NCI-H524 (cell line): ENCODE measurements around the gene APBA2.
"Not testable (repeated sequence)": the region's sequence is repeated elsewhere in the genome, so short reads cannot be mapped to it uniquely, and the experiment has no call there.

Experiments used
- DNase-seq, 2 experiments: peaks; one replicate each; lab custom pipeline; 2025; lab: John Stamatoyannopoulos, UW

The APBA2 gene

GRCh38 chr15:28878209-28878608, 7.6 kb upstream of the APBA2 start:
- DNase-seq: no peak

GRCh38 chr15:28879551-28879950, 6.2 kb upstream of the APBA2 start:
- DNase-seq: no peak

GRCh38 chr15:28880680-28881079, 5.1 kb upstream of the APBA2 start:
- DNase-seq: no peak

GRCh38 chr15:28881170-28881569, 4.6 kb upstream of the APBA2 start:
- peak in 1 of 2 experiments; percentile 58 for DNase-seq

- no peak for DNase-seq
Observed at GRCh38 chr15:28881600-28881999, 4.2 kb upstream of the APBA2 start.

DNA sequence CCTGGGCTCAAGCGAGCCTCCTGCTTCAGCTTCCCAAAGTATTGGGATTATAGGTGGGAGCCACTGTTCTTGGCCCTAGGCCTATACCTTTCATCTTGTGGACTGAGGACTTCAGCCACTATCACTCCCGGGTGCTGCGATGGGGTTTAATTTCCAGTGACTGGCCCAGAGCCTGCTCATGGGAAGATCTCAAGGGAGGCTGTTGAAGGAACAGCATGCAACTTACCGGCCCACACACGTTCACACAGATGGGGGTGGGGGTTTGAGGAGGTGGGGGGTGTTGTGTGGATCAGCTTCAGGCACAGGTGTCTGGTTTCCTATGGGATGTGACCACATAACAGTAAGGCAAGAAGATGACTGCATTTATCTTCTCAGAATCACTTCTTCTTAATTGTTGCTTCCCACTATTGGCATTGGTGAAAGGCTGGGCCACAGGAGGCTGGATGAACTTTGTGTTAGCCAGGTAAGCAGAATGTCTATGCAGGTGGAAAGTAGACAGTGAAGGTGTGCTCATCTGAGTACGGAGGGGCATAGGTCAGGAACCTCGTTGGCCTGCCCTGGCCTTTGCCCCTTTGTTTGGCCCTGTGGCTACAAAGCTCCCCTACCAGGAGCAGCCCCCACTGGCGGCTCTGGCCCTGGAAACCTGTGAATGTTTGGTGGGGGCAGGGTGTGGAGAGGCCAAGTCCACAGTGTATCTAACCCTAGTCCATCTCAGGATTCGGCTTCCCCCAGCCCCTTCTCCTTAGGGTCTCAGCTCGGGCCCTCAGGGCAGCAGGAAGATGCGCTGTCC, 1.4 kb upstream of the APBA2 start:
- DNase-seq: peak in 1 of 2 experiments; percentile 17

DNA sequence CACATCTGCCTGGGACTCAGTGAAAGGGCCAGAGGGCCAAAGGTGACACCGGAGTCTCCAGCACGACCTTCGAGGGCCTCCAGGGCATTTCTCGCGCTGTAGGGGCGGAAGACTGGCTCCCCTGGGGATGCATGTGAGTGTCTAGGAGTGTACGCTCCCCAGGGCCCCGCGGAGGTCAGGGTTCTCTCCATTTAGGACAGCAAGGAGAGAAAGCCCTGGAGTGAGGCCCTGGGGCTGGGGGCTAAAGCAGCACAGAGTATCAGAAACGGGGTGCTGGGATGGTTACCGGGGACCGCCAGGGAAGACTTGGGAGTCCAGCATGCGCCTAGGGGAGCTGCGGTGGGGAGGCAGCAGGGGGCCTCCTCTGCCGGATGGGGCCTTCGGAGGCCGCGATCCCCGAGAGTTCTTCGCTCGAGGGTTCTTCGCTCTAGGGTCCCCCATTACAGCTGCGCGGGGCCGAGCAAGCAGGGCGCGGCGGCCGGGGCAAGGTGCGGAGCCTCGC, 595 bp upstream of the APBA2 start:
- DNase-seq: no peak

DNA sequence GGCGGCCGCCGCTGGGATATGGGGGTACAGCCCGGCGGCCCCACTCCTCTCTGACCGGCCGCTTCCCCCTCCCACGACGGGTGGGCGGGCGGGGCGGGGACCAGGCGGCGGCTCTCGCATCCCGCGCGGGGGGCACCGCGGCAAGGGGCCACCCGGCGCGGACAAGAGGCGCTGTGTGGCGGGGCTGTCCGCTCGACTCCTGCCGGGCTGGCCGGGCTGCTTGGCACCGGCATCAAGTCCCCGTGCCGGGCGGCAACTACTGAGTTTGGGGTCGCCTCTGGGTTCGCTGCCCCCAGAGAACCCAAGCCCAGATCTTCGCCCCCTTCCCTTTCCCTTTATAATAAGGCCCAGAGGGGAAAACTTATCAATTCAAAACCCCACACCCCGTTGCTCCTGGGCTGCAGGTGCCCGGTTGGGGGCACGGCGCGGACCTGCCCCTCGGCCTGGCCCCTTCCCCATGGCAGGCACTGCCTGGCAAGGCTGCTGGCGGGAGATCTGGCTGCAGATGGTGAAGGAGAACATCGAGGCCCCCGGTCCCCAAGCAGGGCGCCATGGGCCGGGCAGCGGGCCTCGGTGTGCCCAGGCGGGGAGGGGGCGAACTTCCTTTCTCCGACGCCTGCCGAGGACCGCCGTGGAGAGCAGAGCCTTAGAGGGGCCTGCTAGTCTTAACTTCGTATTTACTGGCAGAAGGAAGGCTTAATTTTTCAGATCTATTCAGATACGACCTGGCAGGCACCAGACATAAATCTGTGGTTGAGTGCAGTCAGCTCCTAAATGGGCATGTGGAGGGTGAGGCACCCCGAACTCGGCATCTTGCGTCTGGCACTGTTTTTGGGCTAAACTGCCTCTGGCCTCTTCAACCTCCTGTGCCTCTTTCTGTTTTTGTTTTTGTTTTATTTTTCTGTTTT, 911 bp downstream of the APBA2 start:
- peak in 1 of 2 experiments; percentile 49 for DNase-seq

DNA sequence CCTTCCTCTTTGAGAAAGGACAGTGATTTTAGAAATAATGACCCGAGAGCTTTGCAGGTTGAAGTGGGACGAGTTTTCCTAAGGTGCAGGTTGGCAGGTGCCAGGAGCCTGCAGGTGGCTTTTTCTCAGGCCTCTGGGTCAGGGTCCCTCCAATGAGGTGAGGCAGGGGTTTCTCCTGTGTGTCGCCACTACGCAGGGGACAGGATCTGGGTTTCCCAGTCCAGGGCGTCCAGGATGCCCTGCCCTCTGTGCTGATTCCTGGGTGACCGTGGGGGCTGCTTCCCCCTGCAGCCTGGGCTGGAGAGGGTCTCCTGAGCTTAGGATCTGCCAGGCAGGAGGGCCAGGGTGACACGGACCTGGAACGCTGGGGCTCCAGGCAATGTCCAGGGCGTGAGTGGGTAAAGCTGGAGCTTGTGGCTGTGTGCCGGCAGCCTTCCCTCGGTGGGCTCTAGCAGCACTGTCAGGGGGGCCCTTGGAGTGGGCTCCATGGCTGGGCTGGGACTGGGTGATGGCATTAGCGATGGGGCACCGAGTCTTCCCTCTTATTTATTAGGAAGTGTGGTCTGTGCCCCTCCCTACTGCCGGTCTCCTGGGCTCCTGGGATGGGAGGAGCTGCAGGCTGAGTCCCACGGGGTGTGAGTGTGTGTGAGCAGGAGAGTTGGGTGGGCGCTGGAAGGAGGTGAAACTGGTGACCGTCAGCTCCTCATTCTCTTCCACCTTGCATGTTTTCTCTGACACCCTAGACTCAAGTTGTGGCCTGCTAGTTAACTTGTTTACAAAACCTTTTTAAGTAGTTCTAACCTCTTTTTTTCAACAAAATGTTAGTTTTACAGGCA, 1.8 kb downstream of the APBA2 start:
- DNase-seq: peak in 1 of 2 experiments; percentile 46

DNA sequence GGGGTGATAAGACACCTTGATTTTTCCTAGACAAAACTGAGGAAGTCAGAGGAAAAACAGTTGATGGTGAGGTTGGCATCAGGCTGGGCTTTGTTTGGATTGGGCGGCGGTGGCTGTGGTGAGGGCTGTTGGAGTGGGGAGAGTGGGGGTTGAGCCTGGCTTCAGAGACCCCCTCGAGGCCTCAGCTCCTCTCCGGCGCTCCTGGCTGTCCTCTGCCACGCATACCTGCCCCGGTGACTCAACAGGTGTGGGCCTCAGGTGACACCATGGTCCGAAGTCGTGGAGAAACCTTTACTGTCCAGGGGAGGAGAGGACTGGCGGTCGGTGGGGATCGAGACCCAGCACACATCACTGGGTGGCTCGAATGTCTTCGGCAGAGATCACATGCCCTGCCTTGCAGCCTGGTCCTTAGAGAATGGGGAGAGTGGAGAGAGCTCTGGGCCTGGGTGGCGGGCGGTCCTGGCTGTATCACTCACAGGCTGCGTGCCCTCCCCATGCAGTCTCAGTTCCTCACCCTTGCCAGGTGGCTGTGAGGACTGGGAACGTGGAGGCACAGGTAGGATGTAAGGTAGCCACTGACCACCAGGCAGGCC, 2.6 kb downstream of the APBA2 start:
- DNase-seq: no peak

- DNase-seq: no peak
Observed at GRCh38 chr15:28888900-28889299, 3.1 kb downstream of the APBA2 start.

- peak; percentile 36 to 69 for DNase-seq
Observed at GRCh38 chr15:28889346-28889745, 3.6 kb downstream of the APBA2 start.

DNA sequence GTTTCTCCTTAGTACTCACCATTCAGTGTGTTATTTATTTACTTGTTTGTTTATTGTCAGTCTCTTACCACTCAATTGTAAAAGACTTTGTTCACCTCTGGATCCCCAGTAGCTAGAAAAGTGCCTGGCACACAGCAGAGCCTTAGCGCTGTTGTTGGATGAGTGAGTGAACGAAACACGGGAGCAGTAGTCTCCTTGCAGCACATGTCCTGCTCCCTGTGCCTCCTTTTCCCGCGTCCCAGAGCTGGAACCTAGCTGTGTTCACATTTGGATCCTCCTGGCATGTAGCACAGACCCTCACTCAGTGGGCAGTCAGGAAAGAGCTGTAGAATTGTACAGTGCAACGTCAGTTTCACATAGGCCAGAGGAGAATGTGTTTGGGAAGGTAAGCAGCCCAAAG, 4.1 kb downstream of the APBA2 start:
- not testable (repeated sequence) for DNase-seq

DNA sequence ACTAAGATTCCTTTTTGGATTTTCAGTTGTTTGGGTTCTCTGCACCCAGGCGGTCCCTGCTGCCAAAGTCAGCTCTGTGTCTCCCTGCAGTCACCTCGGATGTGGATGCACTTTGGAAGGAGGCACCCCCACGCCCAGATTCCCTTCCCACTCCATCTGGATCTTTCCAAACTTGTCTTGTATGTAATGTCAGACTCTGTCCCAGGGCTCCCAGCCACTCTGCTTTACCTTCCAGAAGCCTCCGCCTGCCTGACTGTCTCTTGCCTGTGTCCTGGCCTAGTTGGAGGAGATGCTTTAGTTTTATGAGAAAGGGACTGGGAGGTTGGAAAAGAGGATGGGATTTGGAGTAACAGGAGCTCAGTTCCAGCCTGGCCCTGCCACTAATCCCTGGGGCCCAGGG, 4.5 kb downstream of the APBA2 start:
- peak; percentile 42 to 73 for DNase-seq

DNA sequence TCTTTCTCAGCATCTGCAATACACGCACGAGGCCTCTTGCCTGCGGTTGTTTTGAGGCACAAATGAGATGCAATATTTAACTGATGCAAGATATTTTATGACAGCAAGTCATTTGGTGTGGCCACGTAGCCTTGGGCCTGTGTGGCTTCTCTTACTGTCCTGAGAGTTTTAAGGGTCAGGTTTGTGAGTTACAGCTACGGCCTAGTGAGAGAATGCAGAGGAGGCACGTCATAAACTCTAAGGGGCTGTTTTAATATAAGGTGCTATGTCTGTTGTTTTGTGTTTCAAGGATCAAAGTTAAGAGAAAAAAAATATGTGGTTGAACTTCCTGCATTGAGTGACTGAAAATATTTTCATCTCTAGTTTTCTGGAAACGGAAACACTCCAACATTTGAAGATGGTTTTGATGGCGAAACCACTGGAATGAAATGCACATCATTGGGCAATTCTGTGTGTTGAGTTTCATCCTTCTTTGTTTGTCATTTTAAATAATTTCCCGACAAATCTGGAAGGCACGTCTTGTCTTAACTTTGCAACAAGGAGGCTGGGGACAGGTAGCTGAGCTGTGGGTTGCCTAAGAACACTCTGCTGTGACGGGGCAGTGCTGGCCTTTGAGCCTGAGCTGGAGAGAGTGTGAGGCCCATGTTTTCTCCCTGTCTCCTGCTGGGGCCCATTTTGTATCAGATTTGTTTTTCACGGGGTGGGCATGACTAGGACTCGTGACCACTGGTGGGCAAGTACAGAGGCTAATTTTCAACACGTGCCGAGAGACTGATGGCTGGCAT, 5.1 kb downstream of the APBA2 start:
- no peak for DNase-seq

DNA sequence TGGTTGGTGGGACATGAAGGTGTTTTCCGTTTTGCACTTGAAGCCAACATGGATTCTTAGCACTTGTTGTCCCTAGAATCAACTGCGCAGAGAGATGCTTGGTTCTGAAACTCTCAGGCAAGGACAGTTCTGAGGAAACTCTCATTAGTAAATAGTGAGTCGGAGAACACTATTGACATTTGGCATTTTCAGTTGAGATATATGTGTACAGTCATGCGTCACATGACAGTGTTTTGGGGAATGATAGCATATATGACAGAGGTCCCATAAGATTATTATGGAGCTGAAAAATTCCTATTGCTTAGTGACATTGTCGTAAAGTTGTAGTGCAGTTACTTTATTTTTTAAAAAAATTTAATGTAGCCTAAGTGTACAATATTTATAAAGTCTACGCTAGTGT, 5.8 kb downstream of the APBA2 start:
- no peak for DNase-seq

- peak; percentile 80 to 90 for DNase-seq
Observed at GRCh38 chr15:28892789-28893610, 7.2 kb downstream of the APBA2 start.

DNA sequence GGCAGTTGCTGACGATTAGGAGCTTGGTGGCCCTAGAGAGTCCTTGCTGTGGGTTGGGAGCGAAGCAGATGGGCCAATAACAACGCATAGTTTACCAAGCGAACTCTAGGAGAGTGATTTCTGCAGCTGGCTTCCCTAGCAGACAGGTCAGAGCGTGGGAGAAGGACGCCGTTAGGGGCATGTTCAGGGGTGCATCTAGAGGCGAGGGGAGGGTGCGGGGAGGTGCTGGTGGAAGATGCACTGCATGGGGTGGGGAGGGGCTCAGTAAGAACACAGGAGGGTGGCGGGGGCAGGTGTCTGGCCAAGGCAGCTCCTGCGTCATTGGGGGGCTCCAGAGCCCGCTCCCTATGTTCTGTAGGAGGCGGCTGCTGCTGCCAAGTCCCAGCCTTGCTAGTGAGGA, 8.9 kb downstream of the APBA2 start:
- DNase-seq: no peak

GRCh38 chr15:28895146-28895545, 9.4 kb downstream of the APBA2 start:
- DNase-seq: no peak

GRCh38 chr15:28895566-28895965, 9.8 kb downstream of the APBA2 start:
- DNase-seq: no peak
